Fibroblast of the aortic adventitia (primary cell): Measurements from ENCODE around the gene A1BG. TPM values are rescaled to one million over a fixed set of nuclear protein-coding genes. Genes with fewer than 3 reads are reported as not detected.
A peak's percentile ranks its signal among the peaks of the same experiment; 100 is the strongest.

ENCODE experiments used
- DNase-seq: peaks from one replicate; pipeline ENCODE4 v3.0.0-alpha.2; 2010; ENCODE audit warnings: low read depth
- H3K4me3 ChIP-seq: 2 replicates; pipeline ENCODE4 v1.5.1; 2011; ENCODE audit warnings: low read depth, mild to moderate bottlenecking, control low read depth, low read length, moderate library complexity
- total RNA-seq: library from RNA; depleted of rRNA; stranded (reverse); fragments of >200 nt; gene quantifications from 2 replicates; pipeline ENCODE4 v1.2.3, GENCODE V29; 2012; ENCODE audit warnings: low replicate concordance
- TF ChIP-seq, protein P1 (sequence below): IDR thresholded peaks from 2 replicates; pipeline ENCODE4 v1.5.1; 2011; ENCODE audit warnings: mild to moderate bottlenecking, low read length, control low read depth, inconsistent platforms; ENCODE audit not compliant: insufficient read depth

The A1BG gene, protein sequence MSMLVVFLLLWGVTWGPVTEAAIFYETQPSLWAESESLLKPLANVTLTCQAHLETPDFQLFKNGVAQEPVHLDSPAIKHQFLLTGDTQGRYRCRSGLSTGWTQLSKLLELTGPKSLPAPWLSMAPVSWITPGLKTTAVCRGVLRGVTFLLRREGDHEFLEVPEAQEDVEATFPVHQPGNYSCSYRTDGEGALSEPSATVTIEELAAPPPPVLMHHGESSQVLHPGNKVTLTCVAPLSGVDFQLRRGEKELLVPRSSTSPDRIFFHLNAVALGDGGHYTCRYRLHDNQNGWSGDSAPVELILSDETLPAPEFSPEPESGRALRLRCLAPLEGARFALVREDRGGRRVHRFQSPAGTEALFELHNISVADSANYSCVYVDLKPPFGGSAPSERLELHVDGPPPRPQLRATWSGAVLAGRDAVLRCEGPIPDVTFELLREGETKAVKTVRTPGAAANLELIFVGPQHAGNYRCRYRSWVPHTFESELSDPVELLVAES
- total RNA-seq = 6.8 TPM in 1 of 2 replicates, not detected in the other

DNA sequence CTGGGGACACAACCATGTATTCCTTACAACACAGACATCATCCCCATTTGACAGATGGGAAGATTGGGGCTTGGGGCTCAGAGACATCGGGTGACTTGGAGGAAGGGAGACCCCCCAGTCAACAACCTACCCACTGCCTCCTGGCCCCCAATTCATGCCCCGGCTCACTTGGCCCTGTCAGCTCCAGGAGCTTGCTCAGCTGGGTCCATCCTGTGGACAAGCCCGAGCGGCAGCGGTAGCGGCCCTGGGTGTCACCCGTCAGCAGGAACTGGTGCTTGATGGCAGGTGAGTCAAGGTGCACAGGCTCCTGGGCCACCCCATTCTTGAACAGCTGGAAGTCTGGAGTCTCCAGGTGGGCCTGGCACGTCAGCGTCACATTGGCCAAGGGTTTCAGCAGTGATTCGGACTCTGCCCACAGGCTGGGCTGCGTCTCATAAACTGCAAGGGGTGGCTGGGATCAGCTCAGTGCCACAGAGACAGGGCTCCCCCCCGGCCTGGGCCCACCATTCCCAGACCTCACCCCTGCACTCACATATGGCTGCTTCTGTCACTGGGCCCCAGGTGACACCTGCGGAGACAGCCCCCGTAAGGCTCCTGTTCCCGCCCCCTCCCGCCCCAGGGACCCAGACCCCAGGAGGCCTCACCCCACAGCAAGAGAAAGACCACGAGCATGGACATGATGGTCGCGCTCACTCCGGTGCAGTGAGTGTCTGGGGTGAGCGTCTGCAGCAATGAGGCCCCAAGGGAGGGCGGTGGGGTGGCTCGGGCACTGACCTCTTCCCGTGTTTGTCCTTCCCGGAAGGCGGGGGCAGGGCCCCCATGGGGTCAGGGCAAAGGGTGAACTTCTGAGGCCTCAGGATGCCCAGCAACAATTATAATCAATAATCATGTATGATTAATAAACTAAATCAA lies at the start of gene A1BG:
Gene A1BG, minus strand, starts transcription at position 733 of the 912 bp plus-strand sequence. Its CDS starts 55 bp downstream, at position 678.
- DNase-seq = no peak
- TF ChIP-seq, protein P1, sequence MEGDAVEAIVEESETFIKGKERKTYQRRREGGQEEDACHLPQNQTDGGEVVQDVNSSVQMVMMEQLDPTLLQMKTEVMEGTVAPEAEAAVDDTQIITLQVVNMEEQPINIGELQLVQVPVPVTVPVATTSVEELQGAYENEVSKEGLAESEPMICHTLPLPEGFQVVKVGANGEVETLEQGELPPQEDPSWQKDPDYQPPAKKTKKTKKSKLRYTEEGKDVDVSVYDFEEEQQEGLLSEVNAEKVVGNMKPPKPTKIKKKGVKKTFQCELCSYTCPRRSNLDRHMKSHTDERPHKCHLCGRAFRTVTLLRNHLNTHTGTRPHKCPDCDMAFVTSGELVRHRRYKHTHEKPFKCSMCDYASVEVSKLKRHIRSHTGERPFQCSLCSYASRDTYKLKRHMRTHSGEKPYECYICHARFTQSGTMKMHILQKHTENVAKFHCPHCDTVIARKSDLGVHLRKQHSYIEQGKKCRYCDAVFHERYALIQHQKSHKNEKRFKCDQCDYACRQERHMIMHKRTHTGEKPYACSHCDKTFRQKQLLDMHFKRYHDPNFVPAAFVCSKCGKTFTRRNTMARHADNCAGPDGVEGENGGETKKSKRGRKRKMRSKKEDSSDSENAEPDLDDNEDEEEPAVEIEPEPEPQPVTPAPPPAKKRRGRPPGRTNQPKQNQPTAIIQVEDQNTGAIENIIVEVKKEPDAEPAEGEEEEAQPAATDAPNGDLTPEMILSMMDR = no peak
- H3K4me3 ChIP-seq = no peak within 1 kb of the TSS

DNA sequence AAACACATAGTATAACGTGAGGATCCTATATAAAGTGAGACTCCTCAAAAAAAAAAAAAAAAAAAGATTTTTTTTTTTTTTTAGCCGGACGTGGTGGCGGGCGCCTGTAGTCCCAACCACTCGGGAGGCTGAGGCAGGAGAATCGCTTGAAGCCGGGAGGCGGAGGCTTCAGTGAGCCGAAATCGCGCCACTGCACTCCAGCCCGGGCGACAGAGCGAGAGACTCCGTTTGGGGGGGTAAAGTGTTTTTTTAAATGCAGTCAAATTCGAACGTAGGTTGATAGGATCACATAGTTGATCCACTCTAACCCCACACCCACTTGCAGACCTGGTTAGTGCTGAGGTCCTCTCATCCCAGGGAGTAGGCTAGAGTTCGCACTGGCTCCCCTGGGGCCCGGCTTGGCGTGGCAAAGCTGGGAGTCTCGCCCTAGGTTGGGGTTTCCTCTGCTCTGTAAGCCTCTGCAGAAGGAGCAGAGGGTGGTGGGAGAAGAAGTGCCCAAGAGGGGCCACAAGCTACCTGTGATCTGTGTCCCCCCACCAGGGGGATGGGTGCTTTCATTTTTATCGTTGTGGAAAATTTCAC lies 48.6 kb upstream of the A1BG start:
- TF ChIP-seq, protein P1 = no peak
- no peak for DNase-seq
- peak overlapping the region; percentile 87 for H3K4me3 ChIP-seq

DNA sequence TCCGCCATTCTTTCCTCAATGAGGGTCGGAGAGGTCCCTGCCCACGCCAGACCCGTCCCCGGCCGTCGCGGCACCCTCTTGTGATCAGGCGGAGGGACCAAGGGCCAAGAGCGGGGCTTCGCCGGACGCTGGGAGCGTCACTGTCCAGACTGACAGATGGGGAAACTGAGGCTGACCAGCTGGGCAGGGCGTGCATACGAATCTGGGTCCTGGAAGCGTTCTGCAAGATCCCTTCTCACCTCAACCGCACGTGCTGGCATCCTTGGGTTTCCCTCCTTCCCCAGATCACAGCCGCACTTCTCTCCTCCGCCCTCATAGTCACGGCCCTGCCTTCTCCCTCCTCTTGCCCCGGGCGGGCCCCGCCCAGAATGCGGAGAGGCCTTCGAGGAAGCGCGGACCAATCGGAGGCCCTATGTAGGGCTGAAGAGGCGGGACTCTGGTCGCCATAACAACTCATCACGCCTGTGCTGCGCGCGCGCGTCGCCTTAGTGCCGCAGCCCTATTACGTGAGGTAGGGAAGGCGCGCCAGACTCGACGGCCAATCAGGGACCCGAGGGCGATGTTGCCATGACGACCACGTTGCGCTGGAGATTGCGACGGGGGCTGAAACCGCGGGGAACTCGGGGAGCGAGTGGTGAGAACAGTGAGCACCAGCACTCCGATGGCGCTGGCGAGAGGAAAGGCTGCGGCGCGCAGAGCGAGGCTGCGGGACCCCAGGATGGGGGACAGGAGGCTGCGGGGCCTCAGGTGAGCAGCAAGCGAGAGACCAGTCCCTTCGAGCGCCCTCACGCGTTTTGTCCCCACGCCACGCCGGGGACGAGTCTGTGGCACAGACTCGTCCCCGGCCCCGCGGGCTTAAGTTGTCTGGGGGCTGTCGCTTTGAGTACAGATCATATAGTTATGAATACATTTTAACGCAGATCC lies 47.9 kb upstream of the A1BG start:
- H3K4me3 ChIP-seq = peak overlapping the region; percentile 87
- peak; percentile 99 for DNase-seq
- TF ChIP-seq, protein P1 = no peak

DNA sequence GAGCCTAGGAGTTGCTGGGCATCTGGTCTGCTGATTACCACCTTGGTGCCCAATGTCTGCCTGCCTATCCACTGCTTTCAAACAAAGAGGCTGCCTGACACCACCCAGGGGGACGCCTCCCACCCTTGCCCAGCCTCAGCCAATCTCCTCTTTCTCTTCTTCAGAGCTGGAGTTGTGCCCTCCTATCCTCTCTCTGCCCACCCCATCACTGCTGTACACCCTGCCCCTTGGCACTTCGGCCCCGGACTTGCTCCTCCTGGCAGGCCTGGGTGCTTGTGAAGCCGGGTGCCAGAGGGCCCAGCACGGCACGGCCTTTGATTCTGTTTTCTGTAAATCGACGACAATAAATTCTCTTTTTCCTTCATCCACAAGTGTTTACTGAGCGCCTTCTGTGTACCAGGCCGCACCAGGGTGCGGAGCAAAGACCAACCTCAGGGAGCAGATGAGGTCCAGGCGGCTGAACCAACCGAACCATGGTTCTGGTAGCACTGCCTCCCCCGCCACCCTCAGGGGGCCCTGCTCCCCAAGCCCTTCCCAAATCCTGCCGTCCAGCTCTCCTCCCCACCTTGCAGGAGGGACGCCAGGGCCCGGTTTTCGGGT lies 47.1 kb upstream of the A1BG start:
- H3K4me3 ChIP-seq = peak overlapping the region; percentile 83
- no peak for DNase-seq

DNA sequence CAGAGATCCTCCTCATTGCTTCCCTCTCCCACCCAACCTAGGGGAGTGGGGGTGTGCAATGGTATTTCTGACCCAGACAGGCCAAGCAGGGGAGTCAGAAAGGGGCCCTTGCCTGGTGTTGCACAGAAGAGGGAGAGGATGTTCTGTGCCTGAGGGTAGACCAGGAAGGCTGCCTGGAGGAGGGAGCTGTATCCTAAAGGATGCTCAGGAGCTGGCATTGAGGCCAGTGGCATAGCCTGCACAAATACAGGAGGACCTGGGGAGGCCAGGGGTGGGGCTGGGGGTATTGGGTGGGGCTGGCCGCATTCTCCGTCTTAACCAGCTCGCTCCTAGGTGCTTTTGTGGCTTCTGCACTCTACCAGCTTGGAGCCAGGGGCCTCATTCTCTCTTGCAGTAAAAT lies 46.6 kb upstream of the A1BG start:
- DNase-seq = no peak
- TF ChIP-seq, protein P1 = no peak
- H3K4me3 ChIP-seq = no peak overlapping the region

More for the DNA sequence above, 47.1 kb upstream of the A1BG start:
- TF ChIP-seq, protein P1 = no peak
